ENCODE data around the gene WDR17. TPM values are rescaled to one million over a fixed set of nuclear protein-coding genes. Genes with fewer than 3 reads are reported as not detected.

The WDR17 gene
- total and polyA plus RNA-seq, 8 donors: 0.68 to 3.0 (median 2.2) TPM

- no peaks in the 10 kb centered on the region for H3K4me1 ChIP-seq
- ATAC-seq: no peak
- DNase-seq: no peak
- no peaks in the 10 kb centered on the region for H3K36me3 ChIP-seq
- no peak overlapping the region for H3K4me3 ChIP-seq
- FAIRE-seq: no peak
- no peaks in the 10 kb centered on the region for H3K9me3 ChIP-seq
- 59 to 70% methylated on average over 2 of the region's 2 CpGs for WGBS, 2 donors
- H3K27me3 ChIP-seq: no peaks in the 10 kb centered on the region
- no peak overlapping the region for H3K27ac ChIP-seq
- TF ChIP-seq CTCF (IDR thresholded peaks at IDR 0.05): no peak
- intact Hi-C loops (cut with DNase I): no loop called here
Measured at GRCh38 chr4:176150704-176151103, 85.1 kb downstream of the WDR17 start.

GRCh38 chr4:176153124-176153523 lies 87.5 kb downstream of the WDR17 start:
- no peak for ATAC-seq
- Histone ChIP-seq H3K9me3 (no peaks in the 10 kb centered on the region), H3K36me3 (no peaks in the 10 kb centered on the region), H3K27ac (no peak overlapping the region), H3K4me1 (no peaks in the 10 kb centered on the region), H3K27me3 (no peaks in the 10 kb centered on the region), H3K4me3 (no peak overlapping the region)
- 79 to 85% methylated on average over 4 of the region's 4 CpGs for WGBS, 2 donors
- FAIRE-seq: no peak
- intact Hi-C loops (cut with DNase I): no loop called here
- no peak for DNase-seq
- no peak for TF ChIP-seq CTCF (IDR thresholded peaks at IDR 0.05)

- intact Hi-C loops (cut with DNase I): no loop called here
- H3K4me3 ChIP-seq: no peak overlapping the region
- no peaks in the 10 kb centered on the region for H3K9me3 ChIP-seq
- no peak for TF ChIP-seq CTCF (IDR thresholded peaks at IDR 0.05)
- ATAC-seq: no peak
- WGBS, 2 donors: 91 to 92% methylated on average over 5 of the region's 5 CpGs
- DNase-seq: peak in 1 of 6 donors; percentile 11
- no peak overlapping the region for H3K27ac ChIP-seq
- H3K4me1 ChIP-seq: no peaks in the 10 kb centered on the region
- FAIRE-seq: no peak
- H3K27me3 ChIP-seq: no peaks in the 10 kb centered on the region
- no peaks in the 10 kb centered on the region for H3K36me3 ChIP-seq
Measured at GRCh38 chr4:176156656-176157055, 91.0 kb downstream of the WDR17 start.

GRCh38 chr4:176163041-176163440 lies 97.4 kb downstream of the WDR17 start:
- no peak for DNase-seq
- ATAC-seq: no peak
- FAIRE-seq: no peak
- 94 to 97% methylated on average over 3 of the region's 3 CpGs for WGBS, 2 donors
- Histone ChIP-seq H3K4me3 (no peak overlapping the region), H3K4me1 (no peaks in the 10 kb centered on the region), H3K27me3 (no peaks in the 10 kb centered on the region), H3K9me3 (no peaks in the 10 kb centered on the region), H3K27ac (no peak overlapping the region), H3K36me3 (no peaks in the 10 kb centered on the region)
- no peak for TF ChIP-seq CTCF (IDR thresholded peaks at IDR 0.05)
- intact Hi-C loops (cut with DNase I): no loop called here

- FAIRE-seq: no peak
- intact Hi-C loops (cut with DNase I): no loop called here
- Histone ChIP-seq H3K36me3 (no peaks in the 10 kb centered on the region), H3K4me3 (no peak overlapping the region), H3K9me3 (no peaks in the 10 kb centered on the region), H3K4me1 (no peaks in the 10 kb centered on the region), H3K27me3 (peaks cover 0 to 4% (median 0%) of the 10 kb centered on the region in 4 donors), H3K27ac (no peak overlapping the region)
- TF ChIP-seq CTCF (IDR thresholded peaks at IDR 0.05): no peak
- no peak for DNase-seq
- 33 to 49% methylated on average over 1 of the region's 1 CpG for WGBS, 2 donors
- ATAC-seq: no peak
Measured at GRCh38 chr4:176185051-176185450, 119.4 kb downstream of the WDR17 start.

Data from pancreas (tissue), 10 donors.